ENCODE data around the gene MEMO1.
"Not testable (repeated sequence)": the region's sequence is repeated elsewhere in the genome, so short reads cannot be mapped to it uniquely, and the experiment has no call there.

Gene MEMO1

DNA sequence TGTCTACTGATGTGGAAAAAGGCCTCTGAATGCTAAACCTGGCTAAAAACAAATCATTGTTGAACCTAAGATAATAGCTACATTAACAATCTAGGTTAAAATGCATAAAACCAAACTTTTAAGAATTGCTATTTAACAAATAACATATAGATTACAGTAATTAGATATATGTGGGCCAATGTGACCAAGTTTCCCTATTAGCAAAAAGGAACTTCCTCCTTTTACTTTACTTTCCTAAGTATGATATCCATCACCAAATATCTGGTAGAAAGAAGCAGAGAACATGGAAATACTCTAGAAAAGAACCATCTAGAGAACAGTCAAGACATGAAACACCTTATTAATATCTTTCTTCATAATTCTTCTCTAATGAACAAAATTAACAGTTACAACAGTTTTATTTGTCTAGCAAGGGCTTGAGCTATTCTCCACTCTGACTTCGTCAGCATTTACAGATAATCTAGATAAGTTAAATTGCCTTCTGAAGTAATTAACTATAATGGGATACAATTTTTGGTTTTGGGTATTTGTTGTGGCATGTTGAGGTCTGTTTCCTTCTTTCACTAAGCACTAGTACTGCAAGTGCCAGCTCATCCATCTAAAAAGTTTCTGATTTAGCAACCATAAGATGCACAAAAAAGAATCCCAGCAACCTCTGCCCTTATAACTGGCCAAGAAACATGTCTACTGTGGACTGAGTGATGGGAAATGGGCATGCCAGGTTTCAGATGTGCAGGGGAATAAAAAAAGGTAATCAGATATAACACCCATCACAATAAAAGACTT is 53.3 kb downstream of the MEMO1 start:
- no peak for DNase-seq (ENCODE audit: low read depth, low spot score)

DNA sequence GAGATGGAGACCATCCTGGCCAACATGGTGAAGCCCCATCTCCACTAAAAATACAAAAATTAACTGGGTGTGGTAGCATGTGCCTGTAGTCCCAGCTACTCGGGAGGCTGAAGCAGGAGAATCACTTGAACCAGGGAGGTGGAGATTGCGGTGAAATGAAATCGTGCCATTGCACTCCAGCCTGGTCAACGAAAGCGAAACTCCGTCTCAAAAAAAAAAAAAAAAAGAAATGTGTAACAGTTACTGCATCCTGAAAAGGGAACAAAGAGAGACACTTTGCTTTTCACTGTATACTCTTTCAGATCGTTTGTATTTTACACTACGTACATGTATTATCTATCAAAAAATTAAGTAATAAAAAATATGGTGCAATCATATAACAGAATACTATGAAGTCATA is 53.9 kb downstream of the MEMO1 start:
- DNase-seq (ENCODE audit: low read depth, low spot score) = not testable (repeated sequence)

DNA sequence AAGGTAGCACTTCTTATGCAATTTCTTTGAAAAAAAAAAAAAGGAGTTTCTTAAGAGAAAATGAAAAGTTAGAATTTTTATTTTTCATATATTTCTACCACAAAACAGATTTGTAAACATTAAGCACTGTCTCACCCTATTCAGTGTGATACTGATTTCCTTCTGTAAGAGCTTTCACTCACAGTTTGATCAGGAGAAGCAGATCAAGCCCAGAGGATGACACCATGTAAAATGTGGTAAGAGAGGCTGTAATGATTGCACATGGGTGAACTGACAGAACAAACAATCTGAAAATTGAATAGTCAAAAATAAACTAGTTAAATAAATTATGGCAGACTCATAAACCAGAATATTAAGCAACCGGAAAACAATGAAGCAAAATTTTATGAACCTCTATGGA is 54.5 kb downstream of the MEMO1 start:
- no peak for DNase-seq (ENCODE audit: low read depth, low spot score)

DNA sequence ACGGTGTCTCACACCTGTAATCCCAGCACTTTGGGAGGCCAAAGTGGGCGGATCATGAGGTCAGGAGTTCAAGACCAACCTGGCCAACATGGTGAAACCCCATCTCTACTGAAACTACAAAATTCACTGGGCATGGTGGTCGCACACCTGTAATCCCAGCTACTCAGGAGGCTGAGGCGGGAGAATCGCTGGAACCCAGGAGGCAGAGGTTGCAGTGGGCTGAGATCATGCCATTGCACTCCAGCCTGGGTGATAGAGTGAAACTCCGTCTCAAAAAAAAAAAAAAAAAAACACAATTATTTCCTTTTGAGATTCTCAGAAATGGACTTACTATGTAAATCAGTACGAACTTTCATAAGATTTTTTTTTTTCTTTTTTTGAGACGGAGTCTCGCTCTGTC is 57.7 kb downstream of the MEMO1 start:
- not testable (repeated sequence) for DNase-seq (ENCODE audit: low read depth, low spot score)

DNA sequence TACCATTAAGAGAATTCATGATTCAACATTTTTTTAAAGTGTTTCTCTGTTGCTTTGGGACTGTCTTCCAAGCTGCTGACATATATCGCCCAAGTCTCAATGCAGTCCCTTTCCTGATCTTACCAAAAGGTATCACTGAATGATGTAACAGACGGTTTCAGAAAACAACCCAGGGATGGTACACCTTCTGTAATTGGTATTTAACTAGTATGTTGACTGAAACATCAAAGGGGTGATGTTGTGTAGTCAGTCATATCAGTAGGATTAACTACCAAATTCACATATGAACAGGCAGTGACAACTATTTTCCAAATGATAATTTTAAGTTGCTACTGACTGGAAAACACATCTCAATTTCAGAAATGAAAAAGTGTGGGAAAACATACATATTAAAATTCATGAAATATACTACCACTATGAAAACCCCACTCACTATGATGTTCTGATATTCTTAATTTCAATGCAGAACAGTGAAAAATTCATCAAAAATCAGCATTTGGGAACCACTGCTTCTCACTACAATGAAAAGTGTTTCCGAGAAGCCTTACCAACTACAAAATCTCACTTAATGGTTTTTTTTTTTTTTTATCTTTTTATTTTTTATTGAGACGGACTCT is 59.8 kb downstream of the MEMO1 start:
- no peak for DNase-seq (ENCODE audit: low read depth, low spot score)

DNA sequence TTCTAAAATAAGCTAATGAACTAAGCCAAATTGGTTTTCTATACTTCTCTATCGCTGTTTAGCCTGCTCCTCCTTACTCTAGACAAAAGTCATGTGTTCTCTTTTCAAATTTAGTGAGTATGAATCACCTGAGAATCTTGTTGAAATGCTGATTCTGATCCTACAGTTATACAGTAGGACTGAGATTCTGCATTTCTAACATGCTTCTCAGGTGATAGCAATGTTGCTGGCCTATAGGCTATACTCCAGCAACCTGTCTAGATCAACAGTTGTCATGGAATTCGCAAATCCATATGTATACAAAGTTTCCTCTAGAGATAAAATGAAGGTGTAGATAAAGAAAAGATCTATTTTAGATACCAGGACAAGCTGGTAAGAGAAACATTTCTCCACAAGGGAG is 62.9 kb downstream of the MEMO1 start:
- no peak for DNase-seq (ENCODE audit: low read depth, low spot score)

DNA sequence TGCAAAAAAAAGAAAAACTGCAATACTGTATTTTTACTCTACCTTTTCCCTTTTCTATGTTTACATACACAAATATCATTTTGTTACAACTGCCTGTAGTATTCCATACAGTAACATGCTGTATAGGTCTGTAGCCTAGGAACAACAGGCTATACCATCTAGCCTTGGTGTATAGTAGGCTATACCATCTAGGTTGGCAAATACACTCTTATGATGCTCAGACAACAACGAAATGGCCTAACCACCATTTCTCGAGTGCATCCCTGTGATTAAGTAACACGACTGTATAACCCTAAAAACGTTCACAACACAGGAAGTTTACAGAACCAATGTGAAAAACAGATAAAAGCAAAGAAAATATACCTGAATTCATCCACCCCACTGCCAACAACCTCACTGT is 64.0 kb downstream of the MEMO1 start:
- DNase-seq (ENCODE audit: low read depth, low spot score) = no peak

DNA sequence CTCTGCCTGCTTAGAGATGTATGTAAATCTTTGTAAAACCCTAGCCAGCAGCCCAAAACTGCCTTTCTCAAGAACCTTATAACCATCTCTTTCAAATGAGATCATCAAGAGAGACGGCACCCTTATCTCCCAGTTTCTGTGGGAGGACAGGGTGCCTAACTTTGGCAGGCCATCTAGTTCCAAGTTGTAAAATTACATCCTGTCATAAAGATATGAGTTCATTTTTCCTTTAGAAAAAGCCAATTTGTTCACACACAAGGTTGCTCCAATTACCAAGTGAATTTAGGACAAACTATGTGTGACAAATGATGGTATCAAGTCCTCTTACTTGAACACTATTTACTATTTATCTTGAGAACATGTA is 65.3 kb downstream of the MEMO1 start:
- no peak for DNase-seq (ENCODE audit: low read depth, low spot score)

DNA sequence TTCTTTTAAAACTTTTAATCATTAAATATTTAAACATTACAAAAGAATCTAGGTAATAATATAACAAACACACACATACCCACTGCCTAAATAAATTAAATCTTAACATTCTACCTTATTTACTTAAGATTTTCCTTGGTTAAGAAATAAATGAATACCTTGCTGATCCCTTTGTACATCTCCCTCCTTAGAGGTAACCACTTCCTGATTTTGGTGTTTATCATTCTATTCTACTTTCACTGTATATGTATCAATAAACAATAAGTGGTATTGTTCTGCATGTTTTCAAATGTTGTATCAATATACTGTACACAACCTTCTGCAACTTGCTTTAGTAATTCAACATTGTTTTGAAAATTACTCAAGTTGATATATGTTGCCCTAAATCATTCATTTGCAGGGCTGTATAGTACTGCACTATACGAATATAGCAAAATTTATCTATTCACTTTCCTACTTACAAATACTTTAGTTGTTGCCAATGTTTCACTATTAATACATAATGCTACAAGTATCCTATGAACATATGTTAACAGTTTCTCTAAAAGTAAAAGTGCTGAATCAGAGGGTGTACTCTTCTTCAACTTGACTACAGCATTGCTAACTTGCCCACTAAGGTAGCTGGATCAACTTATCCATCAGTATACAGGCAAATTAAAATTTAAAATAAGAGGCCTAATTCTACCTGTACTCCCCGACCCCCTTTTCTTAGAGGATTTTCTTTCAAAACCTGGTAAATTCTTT is 65.8 kb downstream of the MEMO1 start:
- no peak for DNase-seq (ENCODE audit: low read depth, low spot score)

DNA sequence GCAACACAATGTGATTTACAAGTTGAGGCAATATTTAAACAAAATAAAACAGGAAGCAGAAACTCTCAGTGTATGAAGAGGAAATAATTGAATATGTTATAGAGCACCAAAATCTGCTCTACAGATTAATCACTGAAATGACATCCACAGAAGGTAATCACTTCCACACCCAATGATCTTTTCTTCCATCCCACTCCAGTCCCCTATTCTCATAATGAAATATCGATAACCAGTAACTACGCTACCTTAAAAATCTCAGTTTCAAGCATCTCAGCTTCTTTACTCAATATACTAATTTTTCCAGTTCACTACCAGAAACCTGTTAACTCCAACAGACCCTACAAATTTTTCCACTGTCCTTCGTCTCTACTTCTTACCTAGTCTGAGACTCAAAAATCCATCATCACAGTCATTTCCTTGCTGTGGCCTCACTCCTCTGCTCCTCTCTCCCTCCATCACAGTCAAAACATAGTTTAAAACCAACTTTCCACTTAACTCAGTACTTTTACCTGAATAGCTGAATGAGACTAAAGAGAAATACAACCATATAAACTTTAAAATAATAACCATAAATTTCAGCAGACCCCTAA is 67.1 kb downstream of the MEMO1 start:
- DNase-seq (ENCODE audit: low read depth, low spot score) = no peak

DNA sequence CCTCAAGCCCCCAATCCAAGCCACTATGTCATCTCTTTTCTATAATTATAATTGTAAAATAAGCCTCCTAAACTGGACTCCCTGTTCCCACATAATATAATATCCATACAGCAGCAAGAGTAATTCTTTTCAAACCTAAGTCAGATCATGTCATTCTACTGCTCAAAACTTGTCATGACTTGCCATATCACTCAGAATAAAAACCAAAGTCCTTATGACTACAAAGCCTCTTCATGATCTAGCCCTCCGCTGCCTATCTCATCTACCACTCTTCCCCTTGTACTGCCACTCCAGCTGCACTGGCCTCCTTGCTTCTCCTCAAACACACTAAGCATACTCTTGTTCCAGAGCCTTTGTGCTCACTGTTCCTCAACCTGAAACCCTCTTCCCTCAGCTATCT is 69.9 kb downstream of the MEMO1 start:
- DNase-seq (ENCODE audit: low read depth, low spot score) = no peak

DNA sequence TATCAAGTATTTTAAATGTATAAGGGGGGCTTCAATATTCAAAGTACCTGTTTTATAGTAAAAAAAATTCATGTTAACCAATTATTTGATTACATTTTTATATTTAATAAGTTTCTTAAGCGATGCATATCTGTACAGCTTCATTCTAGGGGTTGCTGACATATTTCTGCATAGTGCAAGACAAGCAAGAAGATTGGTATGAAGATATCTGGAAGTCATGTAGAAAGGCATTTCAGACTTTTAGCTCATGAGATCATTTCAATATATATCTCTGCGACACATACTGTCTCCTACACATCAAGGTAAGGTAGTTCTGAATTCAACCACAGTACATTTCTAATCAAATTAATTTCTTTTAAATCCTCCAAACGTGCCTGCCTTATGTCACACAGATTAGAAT is 73.1 kb downstream of the MEMO1 start:
- DNase-seq (ENCODE audit: low read depth, low spot score) = no peak

DNA sequence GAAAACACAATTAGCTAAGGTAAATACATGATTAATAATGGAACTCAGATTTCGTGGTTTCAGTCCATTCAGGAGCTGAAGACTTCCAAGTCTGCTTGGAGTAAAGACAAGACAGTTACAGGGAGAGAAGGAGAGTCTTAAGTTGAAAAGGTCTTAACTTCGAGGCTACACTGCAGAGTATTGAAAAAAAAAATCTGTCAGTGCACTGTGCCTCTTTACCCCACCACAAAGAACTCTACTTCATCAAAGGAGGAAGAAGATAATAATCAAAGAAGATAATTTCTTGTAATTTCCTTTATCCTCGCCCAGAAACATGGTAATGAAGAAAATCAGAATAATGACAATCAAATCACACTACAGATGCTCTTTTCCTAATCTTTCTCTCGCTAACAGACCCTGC is 75.4 kb downstream of the MEMO1 start:
- DNase-seq (ENCODE audit: low read depth, low spot score) = no peak

DNA sequence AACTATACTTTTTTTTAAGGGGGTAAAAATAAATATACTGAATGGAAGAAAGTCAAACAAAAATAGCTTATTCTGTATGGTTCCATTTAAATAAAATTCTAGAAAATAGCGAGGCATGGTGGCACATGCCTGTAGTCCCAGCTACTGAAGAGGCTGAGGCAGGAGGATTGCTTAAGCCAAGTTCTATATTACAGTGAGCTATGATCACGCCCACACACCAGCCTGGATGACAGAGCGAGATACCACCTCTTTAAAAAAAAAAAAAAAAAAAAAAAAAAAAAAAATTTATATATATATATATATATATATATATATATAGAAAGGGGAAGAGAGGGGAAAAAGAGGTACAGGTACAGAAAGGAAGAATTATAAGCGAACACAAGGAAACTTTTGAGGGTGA is 77.7 kb downstream of the MEMO1 start:
- no peak for DNase-seq (ENCODE audit: low read depth, low spot score)

DNA sequence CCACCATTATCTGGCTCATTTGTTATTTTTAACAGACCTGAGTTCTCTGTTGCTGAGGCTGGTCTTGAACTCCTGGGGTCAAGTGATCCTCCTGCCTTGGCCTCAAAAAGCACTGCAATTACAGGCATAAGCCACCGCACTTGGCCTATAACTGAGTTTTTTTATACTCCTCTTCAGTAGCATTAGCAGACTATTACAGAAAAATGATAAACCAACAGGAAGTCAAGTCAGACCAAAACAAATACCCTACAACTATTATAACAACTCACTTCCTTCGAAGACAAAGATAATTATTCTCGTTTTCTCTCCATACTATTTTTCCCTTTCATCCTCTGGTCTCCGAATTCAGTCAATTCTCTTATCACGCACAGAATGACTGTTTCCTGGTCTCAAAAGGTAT is 78.2 kb downstream of the MEMO1 start:
- DNase-seq (ENCODE audit: low read depth, low spot score) = no peak

DNA sequence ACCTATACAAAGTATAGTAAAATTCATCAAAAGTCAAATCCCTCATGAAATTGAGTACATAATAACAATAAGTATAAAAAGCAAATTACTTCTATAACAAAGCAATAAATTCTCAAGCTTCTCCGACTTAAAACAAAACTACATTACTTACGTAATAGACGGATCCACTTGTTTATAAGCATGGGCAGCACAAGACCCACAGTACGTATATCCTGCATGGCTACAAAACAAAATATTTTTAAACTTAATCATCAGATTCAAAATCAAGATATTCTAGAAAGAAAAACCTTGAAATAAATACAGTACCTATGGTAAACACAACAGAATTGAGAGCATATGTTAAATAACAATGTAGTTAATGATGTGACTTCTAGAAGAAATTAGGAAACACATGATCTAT is 78.9 kb downstream of the MEMO1 start:
- DNase-seq (ENCODE audit: low read depth, low spot score) = no peak

DNA sequence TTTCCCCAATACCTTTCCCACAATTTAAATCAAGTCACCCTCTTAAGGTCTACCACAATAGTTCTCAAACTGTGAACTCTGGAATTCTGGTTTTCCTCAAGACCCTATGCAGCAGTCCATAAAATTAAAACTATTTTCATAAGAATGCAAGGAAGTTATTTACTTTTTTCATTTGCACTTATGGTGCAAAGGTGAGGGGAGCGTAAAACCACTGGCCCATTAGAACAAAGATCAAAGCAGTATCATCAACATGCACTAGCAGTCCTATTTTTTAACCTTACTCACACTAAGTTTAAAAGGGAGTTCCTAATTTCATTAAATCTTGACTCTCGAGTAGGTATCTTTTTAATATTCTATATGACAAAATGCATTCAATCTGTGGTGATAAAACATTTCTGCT is 85.3 kb downstream of the MEMO1 start:
- no peak for DNase-seq (ENCODE audit: low read depth, low spot score)

DNA sequence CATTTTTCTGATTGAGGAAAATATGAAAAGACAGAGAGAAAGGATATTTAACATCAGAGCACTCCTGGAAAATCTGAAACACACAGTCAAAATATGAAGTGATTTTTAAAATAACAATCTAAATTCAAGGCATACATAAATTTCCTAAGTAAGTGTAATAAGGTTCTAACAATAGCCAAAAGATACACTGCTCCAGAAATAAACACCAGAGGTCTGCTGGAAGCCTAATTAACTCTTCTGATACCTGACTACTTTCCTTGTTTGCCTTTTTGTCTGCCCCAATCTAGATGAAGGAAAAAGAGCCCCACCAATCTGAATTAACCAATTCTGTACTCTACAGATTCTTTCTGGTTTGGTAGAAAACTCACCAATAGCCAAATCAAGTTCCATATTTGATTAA is 87.1 kb downstream of the MEMO1 start:
- no peak for DNase-seq (ENCODE audit: low read depth, low spot score)

DNA sequence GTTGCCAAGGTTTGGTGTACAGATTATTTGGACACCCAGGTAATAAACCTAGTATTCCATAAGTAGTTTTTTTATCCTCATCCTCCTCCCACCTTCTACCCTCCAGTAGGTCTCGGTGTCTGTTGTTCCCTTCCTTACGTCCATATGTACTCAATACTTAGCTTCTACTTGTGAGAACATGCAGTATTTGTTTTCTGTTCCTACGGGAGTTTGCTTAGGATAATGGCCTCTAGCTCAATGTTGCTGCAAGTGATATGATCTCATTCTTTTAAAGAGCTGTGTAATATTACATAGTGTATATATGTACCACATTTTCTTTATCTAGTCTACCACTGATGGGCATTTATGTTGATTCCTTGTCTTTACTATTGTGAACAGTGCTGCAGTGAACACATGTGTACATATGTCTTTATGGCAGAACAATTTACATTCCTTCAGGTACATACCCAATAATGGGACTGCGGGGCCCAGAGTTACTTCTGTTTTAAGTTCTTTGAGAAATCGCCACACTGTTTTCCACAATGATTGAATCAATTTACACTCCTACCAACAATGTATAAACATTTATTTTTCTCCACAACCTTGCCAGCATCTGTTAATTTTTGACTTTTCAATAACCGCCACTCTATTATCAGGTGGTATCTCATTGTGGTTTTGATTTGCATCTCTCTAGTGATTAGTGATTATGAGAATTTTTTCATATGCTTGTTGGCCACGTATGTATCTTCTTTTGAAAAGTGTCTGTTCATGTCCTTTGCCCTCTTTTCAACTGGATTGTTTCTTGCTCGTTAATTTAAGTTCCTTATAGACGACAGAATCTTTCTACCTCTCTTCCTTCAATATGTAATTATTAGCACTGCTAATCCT is 88.0 kb downstream of the MEMO1 start:
- no peak for DNase-seq (ENCODE audit: low read depth, low spot score)

DNA sequence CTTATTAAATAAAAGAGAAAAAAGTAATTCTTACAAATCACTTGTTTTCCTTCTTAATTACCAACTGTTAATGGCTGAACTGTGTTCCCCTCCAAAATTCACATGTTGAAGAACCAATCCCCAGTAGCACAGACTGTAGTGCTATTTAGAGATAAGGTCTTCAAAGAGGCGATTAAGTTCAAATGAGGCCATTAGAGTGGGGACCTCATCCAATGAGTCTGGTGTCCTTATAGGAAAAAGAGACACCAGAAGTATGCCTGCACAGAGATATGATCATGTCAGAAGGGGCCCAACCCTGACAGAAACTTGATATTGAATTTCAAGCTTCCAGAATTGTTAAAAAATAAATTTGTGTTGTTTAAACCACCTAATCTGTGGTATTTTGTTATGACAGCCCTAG is 89.8 kb downstream of the MEMO1 start:
- no peak for DNase-seq (ENCODE audit: low read depth, low spot score)

DNA sequence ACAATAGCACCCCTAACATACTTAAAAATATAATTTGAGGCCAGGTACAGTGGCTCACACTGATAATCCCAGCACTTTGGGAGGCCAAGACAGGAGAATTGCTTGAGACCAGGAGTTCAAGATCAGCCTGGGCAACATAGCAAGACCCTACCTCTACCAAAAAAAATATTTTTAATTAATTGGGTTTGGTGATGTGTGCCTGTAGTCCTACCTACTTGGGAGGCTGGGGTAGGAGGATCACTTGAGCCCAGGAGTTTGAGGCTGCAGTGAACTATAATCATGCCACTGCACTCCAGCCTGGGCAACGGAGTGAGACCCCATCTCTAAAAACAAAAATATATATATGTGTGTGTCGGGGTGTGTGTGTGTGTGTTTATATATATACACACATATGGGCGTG is 91.3 kb downstream of the MEMO1 start:
- DNase-seq (ENCODE audit: low read depth, low spot score) = no peak

DNA sequence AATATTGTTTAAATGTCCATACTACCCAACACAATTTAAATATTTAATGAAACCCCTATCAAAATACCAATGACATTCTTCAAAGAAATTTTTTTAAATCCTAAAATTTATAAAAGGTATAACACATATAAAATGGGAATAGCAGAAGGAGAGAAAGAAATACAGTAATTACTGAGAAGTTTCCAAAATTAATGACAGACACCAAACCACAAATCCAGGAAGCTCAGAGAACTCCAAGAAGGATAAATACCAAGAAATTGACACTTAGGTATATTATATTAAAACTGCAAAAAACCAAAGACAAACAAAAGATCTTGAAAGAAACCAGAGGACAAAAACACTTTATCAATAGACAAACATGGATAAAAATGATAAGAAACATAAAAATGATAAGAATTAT is 101.1 kb downstream of the MEMO1 start:
- no peak for DNase-seq (ENCODE audit: low read depth, low spot score)

Measured in smooth muscle cell of the brain vasculature (primary cell).